Endothelial cell of umbilical vein (primary cell): ENCODE results near the gene RPLP1.

Experiments
- EZH2 ChIP-seq: IDR thresholded peaks from 2 replicates; pipeline ENCODE4 v1.6.1; 2012; ENCODE audit warnings: borderline replicate concordance, low read depth, mild to moderate bottlenecking, moderate library complexity, low read length, inconsistent platforms; ENCODE audit not compliant: severe bottlenecking
- POLR2A ChIP-seq: IDR thresholded peaks from 2 replicates; pipeline ENCODE4 v1.6.1; 2012; ENCODE audit warnings: low read depth, mild to moderate bottlenecking, control low read depth, low read length
- POLR2AphosphoS5 ChIP-seq: IDR thresholded peaks from 2 replicates; pipeline ENCODE4 v1.6.1; 2012; ENCODE audit warnings: low read depth, mild to moderate bottlenecking, control low read depth, low read length, moderate library complexity; ENCODE audit not compliant: insufficient read depth
- TF ChIP-seq, protein P1 (sequence below), 2 donors: IDR thresholded peaks; 1 replicate in 1 of 2; 2 replicates in 1 of 2; pipeline ENCODE4 v1.5.1; 2011; ENCODE audit warnings: low read length in 2 of 2, mild to moderate bottlenecking in 2 of 2, moderate library complexity in 2 of 2, control low read depth in 1 of 2, inconsistent platforms in 1 of 2, low read depth in 1 of 2; ENCODE audit not compliant: insufficient read depth in 1 of 2; ENCODE audit errors: extremely low read depth in 1 of 2

GRCh38 chr15:69451951-69452691 lies 497 bp upstream of the RPLP1 start:
- TF ChIP-seq, protein P1, sequence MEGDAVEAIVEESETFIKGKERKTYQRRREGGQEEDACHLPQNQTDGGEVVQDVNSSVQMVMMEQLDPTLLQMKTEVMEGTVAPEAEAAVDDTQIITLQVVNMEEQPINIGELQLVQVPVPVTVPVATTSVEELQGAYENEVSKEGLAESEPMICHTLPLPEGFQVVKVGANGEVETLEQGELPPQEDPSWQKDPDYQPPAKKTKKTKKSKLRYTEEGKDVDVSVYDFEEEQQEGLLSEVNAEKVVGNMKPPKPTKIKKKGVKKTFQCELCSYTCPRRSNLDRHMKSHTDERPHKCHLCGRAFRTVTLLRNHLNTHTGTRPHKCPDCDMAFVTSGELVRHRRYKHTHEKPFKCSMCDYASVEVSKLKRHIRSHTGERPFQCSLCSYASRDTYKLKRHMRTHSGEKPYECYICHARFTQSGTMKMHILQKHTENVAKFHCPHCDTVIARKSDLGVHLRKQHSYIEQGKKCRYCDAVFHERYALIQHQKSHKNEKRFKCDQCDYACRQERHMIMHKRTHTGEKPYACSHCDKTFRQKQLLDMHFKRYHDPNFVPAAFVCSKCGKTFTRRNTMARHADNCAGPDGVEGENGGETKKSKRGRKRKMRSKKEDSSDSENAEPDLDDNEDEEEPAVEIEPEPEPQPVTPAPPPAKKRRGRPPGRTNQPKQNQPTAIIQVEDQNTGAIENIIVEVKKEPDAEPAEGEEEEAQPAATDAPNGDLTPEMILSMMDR (IDR thresholded peaks at IDR 0.05; ENCODE audit: extremely low read depth in 1 of 2, insufficient read depth in 1 of 2, low read depth in 1 of 2, low read length in 2 of 2): no peak
- TF ChIP-seq POLR2AphosphoS5: no peak
- no peak for TF ChIP-seq EZH2
- no peak for TF ChIP-seq POLR2A
